ENCODE measurements around the gene SCFD2. TPM values are rescaled to one million over a fixed set of nuclear protein-coding genes. Genes with fewer than 3 reads are reported as not detected.

The SCFD2 gene
- total RNA-seq, 3 donors from 2014 or later: 22.8 to 33.8 (median 25.0) TPM

DNA sequence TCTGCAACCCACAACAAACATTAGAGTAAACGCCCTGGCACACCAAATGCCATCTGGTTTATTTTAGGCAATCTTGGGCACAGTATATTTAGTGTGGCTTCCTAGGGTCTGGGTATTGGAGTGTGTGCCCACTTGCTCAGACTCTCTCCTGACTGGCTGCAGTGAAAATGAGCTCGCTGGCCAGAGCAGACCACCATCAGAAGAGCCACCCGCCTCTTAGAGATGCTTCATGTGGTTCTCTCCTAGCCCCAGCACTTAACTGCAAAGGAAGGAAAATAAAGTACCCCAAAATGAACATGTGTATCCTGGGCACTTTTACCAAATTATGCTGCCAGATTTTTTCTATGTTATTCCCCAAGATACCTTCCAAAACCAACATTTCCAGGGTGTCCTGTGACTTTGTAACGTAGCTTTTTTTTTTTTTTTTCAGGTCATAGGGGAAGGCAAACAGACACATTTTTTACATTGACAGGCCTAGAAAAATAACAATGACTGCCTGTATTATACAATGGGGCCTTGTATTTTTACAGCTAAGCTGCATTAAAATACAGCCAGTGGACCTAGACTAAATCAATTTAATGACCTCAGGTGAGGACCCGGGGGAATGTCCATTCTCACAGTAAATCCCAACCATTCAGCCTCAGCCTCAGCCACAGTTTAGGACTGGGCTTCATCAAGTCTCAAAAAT, 310.0 kb downstream of the SCFD2 start:
- intact Hi-C loops (cut with DNase I; ENCODE audit: low total_unique reads): no loop called here

GRCh38 chr4:53055274-53055673, 310.6 kb downstream of the SCFD2 start:
- intact Hi-C loops (cut with DNase I; ENCODE audit: low total_unique reads): no loop called here

More for the DNA sequence above, 310.0 kb downstream of the SCFD2 start:
- no peak for DNase-seq (ENCODE audit: low spot score in 2 of 2)
- Histone ChIP-seq H3K27ac (no peak overlapping the region), H3K9me3 (no peaks in the 10 kb centered on the region), H3K4me1 (no peaks in the 10 kb centered on the region), H3K4me3 (no peak overlapping the region), H3K27me3 (no peaks in the 10 kb centered on the region), H3K36me3 (no peaks in the 10 kb centered on the region)
- TF ChIP-seq CTCF (IDR thresholded peaks at IDR 0.05) (no peak), POLR2AphosphoS5 (IDR thresholded peaks at IDR 0.05) (no peak), POLR2A (IDR thresholded peaks at IDR 0.05) (no peak)

DNA sequence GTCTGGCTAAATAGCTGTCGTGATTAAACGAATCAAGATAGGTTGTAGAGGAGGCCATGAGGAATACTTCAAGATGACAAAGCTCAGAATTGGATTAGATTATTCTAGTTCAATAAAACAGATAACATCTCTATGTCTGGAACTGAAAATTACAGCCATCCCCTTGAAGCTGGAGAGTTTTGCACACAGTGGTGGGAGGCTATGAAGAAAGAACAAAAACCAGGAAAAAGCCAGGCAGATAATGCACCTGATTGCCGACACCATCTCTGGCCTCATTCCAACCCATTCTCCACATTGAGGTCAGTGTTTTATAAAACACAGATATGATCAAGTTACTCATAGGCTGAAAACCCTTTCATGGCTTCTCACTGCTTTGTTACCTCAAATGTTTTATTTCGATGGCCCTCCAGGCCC, 315.5 kb downstream of the SCFD2 start:
- Histone ChIP-seq H3K36me3 (no peaks in the 10 kb centered on the region), H3K27me3 (no peaks in the 10 kb centered on the region), H3K4me3 (no peak overlapping the region), H3K9me3 (no peaks in the 10 kb centered on the region), H3K4me1 (no peaks in the 10 kb centered on the region), H3K27ac (no peak overlapping the region)
- no peak for TF ChIP-seq POLR2AphosphoS5 (IDR thresholded peaks at IDR 0.05)
- DNase-seq (ENCODE audit: low spot score in 2 of 2): no peak
- intact Hi-C loops (cut with DNase I; ENCODE audit: low total_unique reads): no loop called here

More at GRCh38 chr4:53055274-53055673, 310.6 kb downstream of the SCFD2 start:
- Histone ChIP-seq H3K9me3 (no peaks in the 10 kb centered on the region), H3K4me3 (no peak overlapping the region), H3K27ac (no peak overlapping the region), H3K36me3 (no peaks in the 10 kb centered on the region), H3K27me3 (no peaks in the 10 kb centered on the region), H3K4me1 (no peaks in the 10 kb centered on the region)
- TF ChIP-seq POLR2A (IDR thresholded peaks at IDR 0.05) (no peak), CTCF (IDR thresholded peaks at IDR 0.05) (no peak)
- DNase-seq (ENCODE audit: low spot score in 2 of 2): no peak

DNA sequence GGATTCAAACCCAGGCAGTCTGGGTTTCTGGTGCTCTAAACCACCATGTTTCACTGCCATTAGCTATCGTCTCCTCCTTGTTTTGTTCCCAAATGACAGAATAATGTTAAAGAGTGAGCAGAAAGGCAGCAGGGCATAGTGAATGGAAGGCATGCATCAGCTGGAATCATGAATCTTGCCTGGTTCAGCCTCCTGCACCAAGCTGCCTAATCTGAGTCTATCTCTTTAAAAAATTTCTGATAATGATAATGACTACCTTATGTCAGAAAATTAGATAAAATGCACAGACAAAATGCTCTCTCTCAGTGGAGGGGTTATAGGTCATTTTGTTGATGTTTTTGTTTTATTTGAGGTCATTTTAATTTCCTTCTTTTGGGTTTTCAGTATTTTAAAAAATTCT, 316.3 kb downstream of the SCFD2 start:
- no peak overlapping the region for H3K27ac ChIP-seq
- TF ChIP-seq CTCF (IDR thresholded peaks at IDR 0.05) (no peak), POLR2A (IDR thresholded peaks at IDR 0.05) (no peak), POLR2AphosphoS5 (IDR thresholded peaks at IDR 0.05) (no peak)
- no peak overlapping the region for H3K4me3 ChIP-seq
- no peaks in the 10 kb centered on the region for H3K36me3 ChIP-seq
- H3K27me3 ChIP-seq: no peaks in the 10 kb centered on the region
- H3K9me3 ChIP-seq: no peaks in the 10 kb centered on the region
- no peaks in the 10 kb centered on the region for H3K4me1 ChIP-seq
- intact Hi-C loops (cut with DNase I; ENCODE audit: low total_unique reads): no loop called here
- no peak for DNase-seq (ENCODE audit: low spot score in 2 of 2)

DNA sequence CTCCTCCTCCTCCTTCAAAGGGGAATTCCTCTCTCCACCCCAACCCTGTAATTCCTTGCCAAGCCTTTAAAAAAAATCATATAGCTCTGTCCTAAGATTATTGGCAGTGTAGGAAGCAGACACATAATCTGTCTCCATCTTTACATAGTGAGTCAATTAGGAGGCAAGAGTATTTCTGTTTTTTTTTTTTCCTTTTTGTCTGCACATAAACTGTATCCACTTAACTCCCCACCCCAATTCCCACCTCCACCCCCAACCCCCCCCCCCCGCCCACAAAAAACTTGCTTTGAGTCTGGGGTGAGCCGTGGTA, 321.3 kb downstream of the SCFD2 start:
- Histone ChIP-seq H3K27ac (no peak overlapping the region), H3K4me1 (no peaks in the 10 kb centered on the region), H3K27me3 (no peaks in the 10 kb centered on the region), H3K9me3 (no peaks in the 10 kb centered on the region), H3K36me3 (no peaks in the 10 kb centered on the region), H3K4me3 (no peak overlapping the region)
- intact Hi-C loops (cut with DNase I; ENCODE audit: low total_unique reads): no loop called here
- no peak for TF ChIP-seq CTCF (IDR thresholded peaks at IDR 0.05)
- no peak for TF ChIP-seq POLR2A (IDR thresholded peaks at IDR 0.05)
- no peak for TF ChIP-seq POLR2AphosphoS5 (IDR thresholded peaks at IDR 0.05)
- DNase-seq (ENCODE audit: low spot score in 2 of 2): no peak
